SU-DHL-6 (cell line): ENCODE results near the gene NTNG1.

Source experiments
- EZH2phosphoT487 ChIP-seq: fragments of 200-600 bp; sonication (generic), shearing (Covaris generic); conservative IDR thresholded peaks from 2 replicates; pipeline ENCODE4 v1.6.1; 2018; ENCODE audit warnings: mild to moderate bottlenecking, antibody characterized with exemption, low read length, moderate library complexity, mixed read lengths
- TF ChIP-seq, protein P1 (sequence below): fragments of 200-600 bp; sonication (generic); IDR thresholded peaks from one replicate; pipeline ENCODE4 v1.5.1; 2017; ENCODE audit warnings: antibody characterized with exemption, mild to moderate bottlenecking, low read length, moderate library complexity; ENCODE audit not compliant: insufficient read depth, poor library complexity, severe bottlenecking

DNA sequence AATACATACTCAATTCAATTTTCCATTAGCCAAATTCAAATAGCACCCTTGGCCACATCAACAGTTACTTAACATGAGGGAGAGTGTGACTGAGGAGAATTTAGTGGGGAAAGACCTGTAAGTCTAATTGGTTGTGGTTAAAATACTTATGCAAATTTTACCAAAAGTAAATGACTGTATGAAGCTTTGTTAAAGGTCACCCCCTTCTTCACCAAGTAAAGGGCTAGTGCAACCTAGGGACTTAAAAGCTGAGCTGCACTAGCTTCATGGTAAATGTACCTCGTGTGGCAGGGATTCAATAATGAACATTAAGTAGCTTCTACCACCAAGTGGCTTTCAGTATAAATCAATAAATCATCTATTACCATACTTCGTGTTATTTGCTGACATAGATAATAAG is 372.0 kb downstream of the NTNG1 start:
- TF ChIP-seq, protein P1, sequence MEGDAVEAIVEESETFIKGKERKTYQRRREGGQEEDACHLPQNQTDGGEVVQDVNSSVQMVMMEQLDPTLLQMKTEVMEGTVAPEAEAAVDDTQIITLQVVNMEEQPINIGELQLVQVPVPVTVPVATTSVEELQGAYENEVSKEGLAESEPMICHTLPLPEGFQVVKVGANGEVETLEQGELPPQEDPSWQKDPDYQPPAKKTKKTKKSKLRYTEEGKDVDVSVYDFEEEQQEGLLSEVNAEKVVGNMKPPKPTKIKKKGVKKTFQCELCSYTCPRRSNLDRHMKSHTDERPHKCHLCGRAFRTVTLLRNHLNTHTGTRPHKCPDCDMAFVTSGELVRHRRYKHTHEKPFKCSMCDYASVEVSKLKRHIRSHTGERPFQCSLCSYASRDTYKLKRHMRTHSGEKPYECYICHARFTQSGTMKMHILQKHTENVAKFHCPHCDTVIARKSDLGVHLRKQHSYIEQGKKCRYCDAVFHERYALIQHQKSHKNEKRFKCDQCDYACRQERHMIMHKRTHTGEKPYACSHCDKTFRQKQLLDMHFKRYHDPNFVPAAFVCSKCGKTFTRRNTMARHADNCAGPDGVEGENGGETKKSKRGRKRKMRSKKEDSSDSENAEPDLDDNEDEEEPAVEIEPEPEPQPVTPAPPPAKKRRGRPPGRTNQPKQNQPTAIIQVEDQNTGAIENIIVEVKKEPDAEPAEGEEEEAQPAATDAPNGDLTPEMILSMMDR = no peak
- TF ChIP-seq EZH2phosphoT487 = no peak
